ENCODE data around the gene MIER2.
"Not testable (repeated sequence)": the region's sequence is repeated elsewhere in the genome, so short reads cannot be mapped to it uniquely, and the experiment has no call there.

MIER2 gene

GRCh38 chr19:344625-345319, at the start of gene MIER2:
TSS of gene MIER2 (minus strand) at chr19:344796. CDS start at chr19:344782, 14 bp downstream.
- peak; percentile 88 for ATAC-seq
- no peak for TF ChIP-seq ESRRG (CRISPR knock-in tag; IDR thresholded peaks at IDR 0.05)
- no peak for TF ChIP-seq PPARA (CRISPR knock-in tag; IDR thresholded peaks at IDR 0.05; ENCODE audit: borderline replicate concordance)
- no peak for TF ChIP-seq ZNF8 (CRISPR knock-in tag; IDR thresholded peaks at IDR 0.05)
- no peak for TF ChIP-seq BACH2 (CRISPR knock-in tag; IDR thresholded peaks at IDR 0.05; ENCODE audit: borderline replicate concordance)
- TF ChIP-seq ZC3H10 (CRISPR knock-in tag; IDR thresholded peaks at IDR 0.05) = no peak
- TF ChIP-seq CSRNP3 (CRISPR knock-in tag; IDR thresholded peaks at IDR 0.05) = no peak
- TF ChIP-seq ZNF565 (CRISPR knock-in tag; conservative IDR thresholded peaks at IDR 0.05; ENCODE audit: low read depth) = no peak

- not testable (repeated sequence) for ATAC-seq
Measured at GRCh38 chr19:393560-393959, 49.0 kb upstream of the MIER2 start.

GRCh38 chr19:392375-392970, 47.9 kb upstream of the MIER2 start:
- ATAC-seq = no peak
- TF ChIP-seq POU6F1 (CRISPR knock-in tag; IDR thresholded peaks at IDR 0.05; ENCODE audit: borderline replicate concordance, low read depth) (no peak), ISL1 (CRISPR knock-in tag; IDR thresholded peaks at IDR 0.05) (no peak), ZFP3 (CRISPR knock-in tag; IDR thresholded peaks at IDR 0.05) (no peak), RARB (CRISPR knock-in tag; IDR thresholded peaks at IDR 0.05) (no peak), ZNF70 (CRISPR knock-in tag; IDR thresholded peaks at IDR 0.05) (no peak), BACH2 (CRISPR knock-in tag; IDR thresholded peaks at IDR 0.05; ENCODE audit: borderline replicate concordance) (no peak), ZC3H10 (CRISPR knock-in tag; IDR thresholded peaks at IDR 0.05) (no peak)

GRCh38 chr19:391726-392374, 47.3 kb upstream of the MIER2 start:
- no peak for ATAC-seq
- no peak for TF ChIP-seq PPARA (CRISPR knock-in tag; IDR thresholded peaks at IDR 0.05; ENCODE audit: borderline replicate concordance)
- TF ChIP-seq SNAI2 (CRISPR knock-in tag; IDR thresholded peaks at IDR 0.05) = no peak
- no peak for TF ChIP-seq PATZ1 (CRISPR knock-in tag; IDR thresholded peaks at IDR 0.05; ENCODE audit: borderline replicate concordance)
- TF ChIP-seq ESRRG (CRISPR knock-in tag; IDR thresholded peaks at IDR 0.05) = no peak
- no peak for TF ChIP-seq TCF4 (CRISPR knock-in tag; IDR thresholded peaks at IDR 0.05; ENCODE audit: borderline replicate concordance)
- no peak for TF ChIP-seq ZFP3 (CRISPR knock-in tag; IDR thresholded peaks at IDR 0.05)
- TF ChIP-seq POU6F1 (CRISPR knock-in tag; IDR thresholded peaks at IDR 0.05; ENCODE audit: borderline replicate concordance, low read depth) = no peak
- TF ChIP-seq ARNTL (CRISPR knock-in tag; IDR thresholded peaks at IDR 0.05; ENCODE audit: borderline replicate concordance, low read depth) = no peak
- TF ChIP-seq GLIS3 (CRISPR knock-in tag; IDR thresholded peaks at IDR 0.05) = no peak

- no peak for ATAC-seq
- TF ChIP-seq BACH2 (CRISPR knock-in tag; IDR thresholded peaks at IDR 0.05; ENCODE audit: borderline replicate concordance) (no peak), GLIS3 (CRISPR knock-in tag; IDR thresholded peaks at IDR 0.05) (no peak), PPARA (CRISPR knock-in tag; IDR thresholded peaks at IDR 0.05; ENCODE audit: borderline replicate concordance) (no peak), ZFP30 (CRISPR knock-in tag; IDR thresholded peaks at IDR 0.05) (no peak), ZNF8 (CRISPR knock-in tag; IDR thresholded peaks at IDR 0.05) (no peak), TSHZ2 (CRISPR knock-in tag; IDR thresholded peaks at IDR 0.05) (no peak), TOX (CRISPR knock-in tag; IDR thresholded peaks at IDR 0.05; ENCODE audit: borderline replicate concordance) (no peak), OSR1 (CRISPR knock-in tag; IDR thresholded peaks at IDR 0.05) (no peak), RARB (CRISPR knock-in tag; IDR thresholded peaks at IDR 0.05) (no peak), TCF4 (CRISPR knock-in tag; IDR thresholded peaks at IDR 0.05; ENCODE audit: borderline replicate concordance) (no peak), ZNF565 (CRISPR knock-in tag; conservative IDR thresholded peaks at IDR 0.05; ENCODE audit: low read depth) (no peak), ARNTL (CRISPR knock-in tag; IDR thresholded peaks at IDR 0.05; ENCODE audit: borderline replicate concordance, low read depth) (no peak), SNAI2 (CRISPR knock-in tag; IDR thresholded peaks at IDR 0.05) (no peak)
Measured at GRCh38 chr19:391207-391557, 46.6 kb upstream of the MIER2 start.
